Stimulated activated CD4-positive, alpha-beta T cell treated with anti-CD3 and anti-CD28 coated beads, TNF-alpha, amount 100 ng/mL, for 4 hours (primary cell): ENCODE measurements around the gene CKB.
A peak's percentile ranks its signal among the peaks of the same experiment; 100 is the strongest.

Source experiments
- DNase-seq, 3 experiments: peaks; one replicate each; pipeline ENCODE4 v3.0.0-alpha.2; 2020; ENCODE audit warnings: low read depth in 3 of 3

CKB gene

DNA sequence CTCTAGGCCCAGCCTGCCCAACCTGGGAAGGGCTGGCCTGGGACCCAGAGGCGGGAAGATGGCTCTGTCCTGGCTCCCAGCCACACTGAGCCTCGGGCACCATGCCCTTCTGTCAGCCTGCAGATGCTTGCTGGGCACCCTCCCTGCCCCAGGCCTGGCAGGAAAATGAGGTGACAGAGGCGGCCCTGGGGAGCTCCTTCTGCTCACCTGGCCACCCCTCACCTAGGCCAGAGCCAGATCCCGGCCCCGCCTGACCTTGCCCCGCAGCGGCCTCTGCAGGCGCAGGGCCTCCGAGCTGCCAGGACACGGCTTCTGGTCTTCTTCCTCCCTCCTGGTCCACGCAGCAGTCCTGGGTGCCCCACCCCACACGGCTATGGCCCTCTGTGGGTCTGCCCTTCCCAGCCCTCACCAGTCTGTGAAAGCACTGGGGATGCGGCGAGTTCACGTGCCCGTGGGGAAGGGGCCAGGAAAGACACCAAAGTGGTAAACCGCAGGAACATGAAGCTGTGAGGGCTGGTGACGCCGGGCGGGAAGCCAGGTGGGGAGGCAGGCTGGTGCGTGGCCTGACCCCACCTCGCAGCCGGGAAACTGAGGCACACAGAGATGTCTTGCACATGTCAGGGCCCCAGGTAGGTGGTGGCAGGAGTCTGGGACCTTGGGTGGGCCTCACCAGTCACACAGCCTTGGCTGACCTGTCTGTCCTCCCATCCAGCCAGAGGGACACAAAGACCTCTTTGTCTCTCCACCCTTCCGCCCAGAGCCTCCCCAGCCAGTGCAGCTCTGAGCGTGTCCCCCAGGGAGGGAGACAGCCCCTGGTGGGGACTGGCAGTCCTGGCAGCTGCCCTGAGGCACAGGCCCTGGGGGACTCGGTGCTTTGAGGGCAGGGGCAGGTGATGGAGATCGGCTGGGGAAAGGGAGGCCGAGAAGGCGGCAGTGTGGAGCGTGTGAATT is 27.0 kb upstream of the CKB start:
- no peak for DNase-seq

- no peak for DNase-seq
Measured at GRCh38 chr14:103548463-103549351, 26.1 kb upstream of the CKB start.

DNA sequence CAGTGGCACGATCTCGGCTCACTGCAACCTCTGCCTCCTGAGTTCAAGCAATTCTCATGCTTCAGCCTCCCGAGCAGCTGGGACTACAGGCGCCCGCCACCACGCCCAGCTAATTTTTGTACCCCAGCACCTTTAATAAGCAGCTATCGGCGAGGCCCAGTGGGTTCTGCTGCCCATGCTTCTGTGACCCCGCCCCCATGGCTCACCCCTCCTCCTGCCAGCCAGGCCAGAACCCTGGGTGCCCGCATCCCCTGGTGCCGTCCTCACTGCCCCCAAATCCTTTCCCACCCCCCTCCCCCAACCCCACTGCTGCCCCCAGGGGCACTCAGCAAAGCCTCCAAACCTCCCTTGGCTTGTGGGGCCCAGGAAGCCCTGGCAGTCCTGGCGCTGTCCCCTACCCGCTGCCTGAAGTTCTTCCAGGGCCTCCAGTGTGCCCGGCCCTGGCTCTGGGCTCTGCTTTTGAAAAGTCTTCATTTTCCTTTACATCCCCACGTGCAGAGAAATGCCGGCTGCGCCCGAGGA is 25.4 kb upstream of the CKB start:
- no peak for DNase-seq

- DNase-seq, result no peak
Measured at GRCh38 chr14:103547455-103547940, 24.9 kb upstream of the CKB start.

GRCh38 chr14:103546652-103547454 is 24.2 kb upstream of the CKB start:
- DNase-seq, result peak; percentile 55 to 64 (median 64)

GRCh38 chr14:103545915-103546651 is 23.5 kb upstream of the CKB start:
- DNase-seq, result no peak

DNA sequence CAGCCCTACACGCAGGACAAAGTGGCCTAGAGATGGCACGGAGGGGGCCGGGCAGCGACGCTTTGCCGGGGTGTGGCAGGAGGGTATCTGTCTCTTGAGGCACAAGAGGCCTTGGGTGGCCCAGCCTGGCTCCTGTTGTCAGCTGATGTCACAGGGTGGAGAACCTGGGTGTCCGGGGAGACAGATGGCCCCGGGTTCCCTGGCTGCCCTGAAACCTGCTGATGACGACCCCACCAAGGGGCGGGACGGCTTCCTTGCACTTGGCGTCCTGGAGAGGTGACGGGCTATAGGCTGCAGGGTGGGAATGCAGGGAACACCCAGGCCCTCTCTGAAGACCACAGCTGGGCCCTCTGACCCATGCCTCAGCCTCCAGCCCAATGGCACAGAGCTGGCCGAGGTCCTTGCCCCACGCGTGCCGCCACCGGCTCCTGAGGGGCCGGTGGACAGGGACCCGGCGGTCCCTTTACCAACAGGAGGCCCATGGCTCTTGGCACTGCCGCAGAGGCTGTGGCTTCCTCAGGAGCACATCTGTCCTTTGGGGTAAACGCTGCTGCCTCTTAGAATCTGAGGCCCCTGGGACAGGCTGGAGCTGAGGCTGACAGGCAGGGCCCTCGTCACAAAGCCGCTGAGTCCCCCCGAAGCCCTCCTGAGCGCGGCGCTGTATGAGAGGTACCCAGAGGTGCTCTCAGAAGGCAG is 22.7 kb upstream of the CKB start:
- DNase-seq, result no peak

DNA sequence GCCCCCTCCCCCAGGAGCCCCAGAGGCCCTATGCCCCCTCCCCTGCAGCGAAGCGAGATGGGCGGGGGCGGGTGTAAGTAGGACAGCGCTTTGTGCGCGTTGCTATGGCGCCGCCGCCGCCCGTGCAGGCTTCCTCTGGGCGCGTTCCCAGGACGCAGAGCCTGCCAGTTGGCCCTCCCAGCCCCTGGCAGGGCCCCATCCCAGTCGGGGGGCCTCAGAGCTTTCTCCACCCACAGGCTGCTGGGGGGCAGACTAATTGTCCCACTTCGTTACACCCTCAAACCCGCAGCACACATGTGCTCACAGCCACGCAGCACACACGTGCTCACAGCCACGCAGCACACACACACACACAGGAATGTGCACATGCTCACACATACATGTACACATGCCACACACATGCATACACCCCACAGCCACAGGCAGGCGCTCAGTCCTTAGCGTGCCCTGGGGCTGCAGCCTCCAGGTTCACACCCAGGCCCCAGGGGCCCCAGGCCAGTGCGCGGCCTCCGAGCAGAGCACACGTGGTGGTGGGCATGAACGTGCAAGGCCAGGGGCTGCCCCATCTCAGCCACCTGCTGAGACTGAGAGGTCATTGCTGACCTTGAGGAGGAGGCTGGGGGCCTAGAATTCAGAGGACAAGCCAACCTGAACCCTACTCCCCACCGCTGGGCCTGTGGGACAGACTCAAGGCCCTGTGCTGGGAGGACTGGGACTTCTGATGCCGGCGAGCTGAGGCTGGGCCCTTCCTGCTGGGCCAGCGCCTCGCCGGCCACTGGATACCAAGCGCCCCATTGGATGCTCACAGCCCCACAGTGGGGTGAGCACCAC is 22.0 kb upstream of the CKB start:
- no peak for DNase-seq

DNA sequence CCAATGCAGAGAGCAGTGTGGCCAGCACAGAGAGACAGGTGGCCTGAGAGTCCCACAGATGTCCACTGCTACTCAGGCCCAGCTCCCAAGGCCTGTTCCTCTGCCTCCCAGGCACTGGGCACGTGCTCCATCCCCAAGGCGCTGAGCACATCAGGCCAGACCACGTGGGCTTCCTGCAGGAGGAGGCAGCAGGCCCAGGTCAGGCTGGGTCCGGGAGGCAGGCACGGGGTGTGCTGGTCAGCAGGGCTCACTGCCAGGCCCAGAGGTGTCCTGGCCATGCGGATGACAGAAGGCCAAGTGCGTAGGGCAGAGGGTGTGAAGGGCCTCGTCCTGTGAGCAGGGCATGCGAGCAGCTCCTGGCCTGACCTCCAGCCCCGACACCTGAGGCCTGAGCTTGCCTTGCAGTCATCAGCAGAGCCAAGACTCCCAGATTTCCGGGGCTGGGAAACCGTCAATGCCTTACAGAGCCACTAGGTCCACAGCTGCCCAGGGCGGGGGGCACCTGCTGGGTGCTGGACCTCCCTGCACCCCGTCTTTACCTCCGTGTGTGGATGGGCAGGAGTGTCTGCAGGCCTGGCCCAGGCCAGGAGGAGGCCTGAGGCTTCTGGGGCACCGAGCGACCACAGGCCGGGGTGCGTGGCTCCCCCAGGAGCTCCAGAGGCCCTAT is 21.2 kb upstream of the CKB start:
- no peak for DNase-seq

DNA sequence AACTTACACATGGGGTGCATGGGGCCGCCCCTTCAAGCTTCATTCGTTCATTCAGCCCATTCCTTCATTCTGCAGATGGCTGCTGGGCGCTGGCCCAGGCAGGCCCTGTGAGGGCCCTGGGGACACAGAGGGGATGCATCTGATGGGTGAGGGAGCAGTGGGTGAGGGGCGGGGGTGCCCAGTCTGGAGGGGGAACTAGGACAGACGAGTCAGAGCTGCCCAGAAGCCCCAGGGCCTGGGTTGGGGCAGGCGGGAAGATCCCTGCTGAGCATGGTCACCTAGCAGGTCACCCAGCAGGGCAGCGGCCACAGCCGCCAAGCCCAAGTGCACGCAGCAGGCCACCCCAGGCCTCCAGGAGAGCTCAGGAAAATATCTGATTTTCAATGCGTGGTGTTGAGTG is 20.5 kb upstream of the CKB start:
- DNase-seq, result no peak

GRCh38 chr14:103542605-103543088 is 20.0 kb upstream of the CKB start:
- no peak for DNase-seq

GRCh38 chr14:103541709-103542604 is 19.3 kb upstream of the CKB start:
- no peak for DNase-seq

GRCh38 chr14:103540821-103541708 is 18.4 kb upstream of the CKB start:
- DNase-seq, result no peak

DNA sequence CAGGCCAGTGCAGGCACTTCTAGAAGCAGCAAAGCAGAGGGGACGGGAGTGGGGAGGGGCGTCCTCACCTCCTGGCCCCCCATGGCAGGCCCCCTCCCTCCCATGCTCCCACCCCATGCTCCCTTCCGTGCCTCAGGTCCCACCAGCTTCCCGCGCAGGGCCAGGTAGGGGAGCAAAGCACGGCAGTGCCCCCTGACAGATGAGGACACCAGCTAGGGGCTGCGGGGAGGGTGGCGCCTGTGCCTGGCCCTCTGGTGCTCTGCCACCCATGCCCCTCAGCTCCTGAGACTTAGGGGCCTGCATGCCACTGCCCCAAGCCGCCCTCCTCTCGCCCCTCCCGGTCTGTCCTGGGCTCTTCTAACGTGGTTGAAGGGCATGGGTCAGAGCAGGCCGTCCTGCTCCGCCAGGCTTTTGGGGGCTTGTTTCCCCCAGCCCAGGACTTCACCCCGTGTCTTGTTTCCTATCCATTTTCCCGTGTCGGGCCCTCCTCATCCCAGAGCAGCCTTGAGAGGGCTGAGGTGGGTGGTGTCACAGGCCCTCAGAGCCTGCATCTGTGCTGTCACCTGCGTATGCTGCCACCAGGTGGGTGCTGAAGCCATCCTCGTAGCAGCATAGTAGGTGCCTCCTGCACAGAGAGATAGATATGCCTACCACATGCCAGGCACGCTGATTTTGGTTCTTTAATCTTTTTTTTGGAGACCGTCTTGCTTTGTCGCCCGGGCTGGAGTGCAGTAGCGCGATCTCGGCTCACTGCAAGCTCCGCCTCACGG is 16.6 kb upstream of the CKB start:
- DNase-seq, result no peak

GRCh38 chr14:103538291-103539055 is 15.8 kb upstream of the CKB start:
- no peak for DNase-seq
